ENCODE results near the gene KRTAP5-6.

- TF ChIP-seq CTCF (IDR thresholded peaks at IDR 0.05) (no peak), POLR2A (IDR thresholded peaks at IDR 0.05) (no peak)
Observed at GRCh38 chr11:1670905-1671371, 26.1 kb upstream of the KRTAP5-6 start.

Measured in vagina (tissue), 2 donors.